HG03342 (cell line): Measurements from ENCODE around the gene PDE2A.
"Not testable (repeated sequence)": the region's sequence is repeated elsewhere in the genome, so short reads cannot be mapped to it uniquely, and the experiment has no call there.

Experiments
- ATAC-seq: cut with Tn5 transposase; IDR thresholded peaks from one replicate; pipeline ENCODE4 v1.9.1; 2021; ENCODE audit warnings: mild to moderate bottlenecking, moderate library complexity; ENCODE audit not compliant: unreplicated experiment

PDE2A gene

DNA sequence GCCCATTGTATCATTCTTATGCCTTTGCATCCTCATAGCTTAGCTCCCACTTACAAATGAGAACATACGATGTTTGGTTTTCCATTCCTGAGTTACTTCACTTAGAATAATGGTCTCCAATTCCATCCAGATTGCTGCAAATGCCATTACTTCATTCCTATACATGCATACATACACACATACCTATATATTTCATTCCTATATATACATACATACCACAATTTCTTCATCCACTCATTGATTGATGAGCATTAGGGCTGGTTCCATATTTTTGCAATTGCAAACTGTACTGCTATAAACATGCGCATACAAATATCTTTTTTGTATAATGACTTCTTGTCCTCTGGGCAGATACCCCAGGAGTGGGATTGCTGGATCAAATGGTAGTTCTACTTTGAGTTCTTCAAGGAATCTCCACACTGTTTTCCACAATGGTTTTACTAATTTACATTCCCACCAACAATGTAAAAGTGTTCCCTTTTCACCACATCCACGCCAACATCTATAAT is 119.2 kb downstream of the PDE2A start:
- ATAC-seq = not testable (repeated sequence)

DNA sequence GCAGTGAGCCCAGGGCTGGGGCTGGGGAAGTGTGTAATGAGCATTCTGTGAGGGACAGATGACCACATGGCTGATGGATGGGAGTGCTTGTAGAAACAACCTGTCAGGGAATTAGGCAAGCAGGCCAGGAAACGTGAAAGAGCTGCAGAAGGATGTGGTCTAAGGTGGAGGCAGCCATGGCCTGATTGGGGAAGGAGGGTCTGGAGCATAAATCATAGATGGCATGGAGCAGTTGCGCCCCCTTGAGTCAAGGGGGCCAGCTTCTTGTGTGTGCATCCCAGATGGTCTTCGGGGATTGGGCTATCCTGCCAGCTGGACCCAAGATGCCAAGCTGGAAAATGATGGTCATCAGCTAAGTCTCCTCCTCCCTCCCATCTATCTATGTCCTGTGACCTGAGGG is 120.5 kb downstream of the PDE2A start:
- ATAC-seq = no peak

GRCh38 chr11:72552399-72552910 is 121.8 kb downstream of the PDE2A start:
- no peak for ATAC-seq

DNA sequence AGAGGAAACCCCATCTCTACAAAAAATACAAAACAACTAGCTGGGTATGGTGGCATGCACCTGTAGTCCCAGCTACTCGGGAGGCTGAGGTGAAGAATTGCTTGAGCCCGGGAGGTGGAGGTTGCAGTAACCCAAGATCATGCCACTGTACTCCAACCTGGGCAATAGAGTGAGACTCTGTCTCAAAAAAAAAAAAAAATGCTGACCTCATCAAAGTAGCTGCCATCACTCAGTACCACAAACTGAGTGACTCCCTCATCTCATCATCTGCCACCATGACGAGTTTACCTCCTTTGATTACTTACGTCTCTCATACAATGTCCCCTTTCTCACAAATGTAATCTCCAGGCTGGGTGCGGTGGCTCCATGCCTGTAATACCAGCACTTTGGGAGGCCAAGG is 122.7 kb downstream of the PDE2A start:
- ATAC-seq = no peak

DNA sequence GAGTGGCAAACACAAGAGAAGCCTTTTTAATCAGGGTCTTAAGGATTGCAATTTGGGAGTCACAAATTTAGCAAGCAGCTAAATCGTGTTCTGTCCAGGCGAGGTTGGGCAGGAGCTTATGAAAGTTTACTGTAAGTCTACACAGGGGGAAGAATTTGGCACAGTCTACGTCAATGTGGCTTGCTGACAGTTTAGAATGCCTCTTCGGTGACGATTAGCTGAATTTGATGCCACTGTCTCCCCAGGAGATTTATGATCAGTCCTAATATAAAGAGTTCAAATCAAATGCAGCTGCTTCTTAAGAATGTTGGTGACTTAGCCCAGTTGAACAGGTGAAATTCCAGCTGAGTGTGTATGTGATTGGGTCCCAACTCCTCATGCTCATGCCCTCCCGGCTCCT is 125.8 kb downstream of the PDE2A start:
- ATAC-seq = no peak

GRCh38 chr11:72546866-72547265 is 127.4 kb downstream of the PDE2A start:
- ATAC-seq = no peak

DNA sequence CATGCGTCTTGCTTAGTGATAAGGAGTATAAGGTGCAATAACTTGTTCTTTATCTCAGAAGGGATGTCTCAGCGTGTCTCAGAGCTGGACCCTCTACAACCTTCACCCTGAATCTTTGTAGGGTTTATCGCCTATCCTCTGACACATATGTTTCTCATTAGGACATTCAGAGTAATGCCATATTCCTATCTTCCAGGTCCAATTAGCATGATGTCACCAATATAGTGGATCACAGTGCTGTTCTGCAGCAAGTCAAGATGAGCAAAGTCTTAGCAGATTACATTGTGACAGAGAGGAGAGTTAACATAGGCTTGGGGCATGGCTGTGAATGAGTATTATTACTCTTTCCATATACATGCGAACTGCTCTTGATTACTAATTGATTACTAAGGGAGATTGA is 129.6 kb downstream of the PDE2A start:
- no peak for ATAC-seq

DNA sequence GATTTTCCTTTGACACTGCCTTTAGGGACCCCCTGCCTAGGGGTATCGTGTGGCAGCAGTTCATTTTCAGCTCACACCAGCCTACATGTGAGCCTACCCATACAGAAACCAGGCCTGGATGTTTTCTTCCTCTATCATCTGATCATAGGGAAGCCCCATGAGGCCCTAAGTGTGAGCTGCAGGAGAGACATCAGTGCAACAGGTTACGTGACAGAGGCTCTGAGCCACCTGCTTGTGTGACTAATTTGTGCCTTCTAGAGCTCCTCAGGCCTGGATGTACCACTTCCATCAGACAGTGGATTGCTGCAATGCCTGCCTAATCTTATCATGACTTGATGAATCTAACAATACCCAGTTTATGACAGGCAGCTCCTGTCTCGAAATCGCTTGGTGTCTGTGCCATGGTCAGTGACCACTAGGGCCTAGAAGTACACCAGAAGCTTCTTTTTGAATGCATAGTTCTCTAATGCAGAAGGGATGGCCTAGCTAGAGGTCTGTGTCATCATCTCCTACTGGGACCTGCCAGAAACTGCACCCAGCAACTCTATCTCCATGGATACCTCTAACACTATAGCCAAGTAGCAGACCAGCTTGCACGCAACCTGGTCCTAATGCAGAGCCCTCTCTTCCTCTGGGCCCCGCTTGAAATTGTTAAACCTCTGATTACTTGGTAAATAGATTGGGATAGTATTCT is 130.2 kb downstream of the PDE2A start:
- no peak for ATAC-seq

DNA sequence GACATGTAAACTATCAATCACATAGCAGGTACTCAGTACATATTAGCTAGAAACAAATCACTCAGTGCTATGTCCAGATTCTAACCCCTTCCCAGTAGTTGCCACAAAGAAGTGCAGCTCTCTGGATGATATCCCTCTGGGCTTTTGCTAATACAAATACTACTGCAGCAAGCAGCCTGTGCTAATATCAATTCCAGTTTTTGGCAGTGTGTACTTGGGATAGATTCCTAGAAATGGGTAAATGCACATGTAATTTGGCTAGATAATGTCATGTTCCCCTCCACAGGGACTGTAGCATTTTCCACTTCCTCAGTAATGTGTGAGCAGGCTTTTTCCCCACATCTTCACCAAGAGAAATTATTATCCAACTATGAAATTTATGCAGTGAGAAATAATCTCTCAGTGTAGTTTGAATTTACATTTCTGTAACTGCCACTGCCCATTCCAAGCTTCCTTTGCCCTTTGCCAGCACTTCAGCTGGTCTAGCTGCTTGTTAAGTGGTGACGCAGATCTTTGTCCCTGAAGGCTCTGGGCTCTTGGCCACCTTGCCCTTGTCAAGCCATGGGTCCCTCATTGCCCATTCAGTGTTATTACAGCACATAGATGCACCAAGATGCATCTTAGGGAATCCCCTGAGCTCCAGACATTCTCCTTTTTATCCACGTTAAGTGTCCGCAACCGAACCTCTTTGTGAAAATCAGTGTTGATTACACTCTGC is 132.8 kb downstream of the PDE2A start:
- no peak for ATAC-seq

GRCh38 chr11:72537051-72537450 is 137.2 kb downstream of the PDE2A start:
- no peak for ATAC-seq

GRCh38 chr11:72535194-72535547 is 139.1 kb downstream of the PDE2A start:
- no peak for ATAC-seq

DNA sequence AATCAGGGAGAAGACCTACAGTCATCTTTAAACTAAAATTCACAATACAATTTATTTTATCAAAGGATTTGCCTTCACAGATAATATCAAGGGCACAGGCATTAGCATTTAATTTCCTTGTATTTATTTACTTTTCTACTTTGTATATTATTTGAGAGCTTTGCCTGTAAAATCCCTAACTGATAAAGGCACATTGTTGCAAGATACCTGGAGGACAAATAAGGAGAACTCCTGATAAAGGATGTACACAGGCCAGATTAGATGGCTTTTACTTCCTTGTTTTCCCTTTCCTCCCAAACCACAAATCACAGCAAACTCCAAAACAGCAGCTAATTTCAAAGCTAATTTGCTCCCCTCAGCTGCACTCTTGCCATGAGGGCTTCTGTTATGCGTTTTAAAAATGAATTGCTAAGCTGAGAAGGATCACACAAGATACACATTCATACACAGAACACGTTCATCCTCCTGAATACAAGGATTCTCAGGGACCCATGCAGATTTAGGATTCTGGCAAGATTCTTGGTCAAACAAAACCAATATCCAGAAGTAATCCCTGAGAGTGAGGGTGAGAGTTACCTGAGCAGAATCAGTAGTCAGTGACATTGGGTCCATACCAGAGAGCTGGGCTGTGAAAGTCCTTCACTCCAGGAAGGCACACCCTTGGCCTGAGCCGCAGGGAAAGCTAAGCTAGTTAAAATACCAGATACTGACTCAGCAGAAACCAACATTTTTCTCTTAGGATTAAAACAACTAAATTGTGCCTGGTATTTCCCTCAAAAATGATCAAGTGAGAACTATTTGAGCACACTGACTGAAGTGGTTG is 139.6 kb downstream of the PDE2A start:
- no peak for ATAC-seq

DNA sequence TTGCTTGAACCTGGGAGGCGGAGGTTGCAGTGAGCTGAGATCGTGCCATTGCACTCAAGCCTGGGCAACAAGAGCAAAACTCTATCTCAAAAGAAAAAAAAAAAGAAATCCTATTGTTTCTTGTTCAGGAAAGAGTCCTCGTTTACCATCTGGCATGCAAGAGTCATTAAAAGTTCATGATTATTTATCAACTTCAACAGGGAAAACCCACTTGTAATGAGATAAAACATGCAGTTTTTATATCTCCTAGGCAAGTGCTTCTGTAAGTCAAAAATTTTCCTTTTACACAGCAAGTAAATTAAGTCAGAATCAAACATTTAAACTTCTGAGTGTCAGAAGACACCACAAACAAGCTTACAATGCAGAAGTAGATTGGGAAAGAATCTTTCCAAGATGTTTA is 145.2 kb downstream of the PDE2A start:
- ATAC-seq = no peak

DNA sequence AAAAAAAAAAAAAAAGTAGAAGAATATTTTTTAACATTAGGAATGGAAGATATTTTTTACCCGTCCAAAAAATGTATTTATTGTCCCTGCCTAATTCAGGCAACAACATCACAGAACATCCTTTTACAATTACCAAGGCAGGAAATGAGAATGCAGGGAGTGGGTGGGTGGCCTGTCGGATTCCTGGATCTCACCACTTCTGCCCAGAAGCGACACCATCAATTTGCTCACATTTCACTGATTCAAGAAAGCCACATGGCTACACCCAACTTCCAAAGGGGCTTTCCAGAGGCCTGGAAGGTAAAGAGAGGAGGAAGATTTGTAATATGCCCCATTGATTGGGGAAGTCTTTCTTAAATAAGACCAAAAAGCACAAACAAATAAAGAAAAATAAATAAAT is 146.1 kb downstream of the PDE2A start:
- no peak for ATAC-seq
